Measurements from ENCODE around the gene ZBTB21.
A peak's percentile ranks its signal among the peaks of the same experiment; 100 is the strongest.
"Not testable (repeated sequence)": the region's sequence is repeated elsewhere in the genome, so short reads cannot be mapped to it uniquely, and the experiment has no call there.

ZBTB21 gene

GRCh38 chr21:42019101-42019605 is 9.0 kb upstream of the ZBTB21 start:
- DNase-seq (ENCODE audit: low read depth in 2 of 2) = no peak

GRCh38 chr21:42017022-42017421 is 6.9 kb upstream of the ZBTB21 start:
- DNase-seq (ENCODE audit: low read depth in 2 of 2) = no peak

- DNase-seq (ENCODE audit: low read depth in 2 of 2) = no peak
These were observed 6.3 kb upstream of the ZBTB21 start for GRCh38 chr21:42016364-42016985.

DNA sequence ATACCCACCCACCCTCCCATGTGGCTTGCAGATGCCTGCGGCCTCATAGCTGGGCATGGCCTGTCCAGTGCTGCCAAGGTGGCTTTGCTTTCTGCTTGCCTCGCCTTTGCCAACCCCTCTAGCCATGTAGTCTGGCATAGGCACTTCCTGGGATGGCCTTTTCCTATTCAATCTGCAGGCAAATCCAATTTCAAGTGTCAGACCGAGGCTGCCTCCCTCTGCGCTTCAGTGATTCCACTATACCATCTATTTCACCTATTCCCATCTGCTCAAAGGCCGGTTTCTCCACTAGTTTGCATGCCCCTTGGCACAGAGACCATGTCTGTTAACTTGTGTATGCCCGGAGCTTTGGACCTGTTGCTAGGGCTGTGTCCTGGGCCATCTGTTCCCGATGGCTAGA is 3.8 kb upstream of the ZBTB21 start:
- no peak for DNase-seq (ENCODE audit: low read depth in 2 of 2)

- DNase-seq (ENCODE audit: low read depth in 2 of 2) = no peak
These were observed 3.2 kb upstream of the ZBTB21 start for GRCh38 chr21:42013376-42013775.

DNA sequence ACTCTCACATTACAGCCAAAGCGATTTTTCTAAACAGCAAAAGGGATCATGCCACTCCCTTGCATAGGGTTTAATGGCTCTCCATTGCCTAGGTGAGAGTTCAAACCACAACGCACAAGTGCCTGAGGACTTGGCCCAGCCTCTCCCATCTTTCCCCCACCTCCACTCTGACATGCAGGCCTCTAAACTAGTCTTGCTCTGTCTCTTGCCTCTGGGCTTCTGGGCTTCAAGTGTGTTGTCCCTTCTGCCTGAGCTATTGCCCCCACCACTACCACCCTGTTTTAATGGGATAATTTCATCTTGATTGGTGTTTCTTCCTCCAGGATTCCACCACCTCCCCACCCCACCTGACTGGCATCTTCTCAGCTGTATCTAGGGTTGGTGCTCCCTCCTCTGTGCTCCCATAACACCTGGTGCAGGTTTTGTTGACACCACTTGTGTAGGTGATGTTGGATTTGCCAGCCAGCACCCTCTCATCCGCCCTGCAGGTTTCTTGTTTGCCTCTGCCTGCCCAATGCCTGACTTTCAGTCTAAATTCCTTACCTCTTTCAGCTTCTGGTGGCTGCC is 2.7 kb upstream of the ZBTB21 start:
- DNase-seq (ENCODE audit: low read depth in 2 of 2) = no peak

DNA sequence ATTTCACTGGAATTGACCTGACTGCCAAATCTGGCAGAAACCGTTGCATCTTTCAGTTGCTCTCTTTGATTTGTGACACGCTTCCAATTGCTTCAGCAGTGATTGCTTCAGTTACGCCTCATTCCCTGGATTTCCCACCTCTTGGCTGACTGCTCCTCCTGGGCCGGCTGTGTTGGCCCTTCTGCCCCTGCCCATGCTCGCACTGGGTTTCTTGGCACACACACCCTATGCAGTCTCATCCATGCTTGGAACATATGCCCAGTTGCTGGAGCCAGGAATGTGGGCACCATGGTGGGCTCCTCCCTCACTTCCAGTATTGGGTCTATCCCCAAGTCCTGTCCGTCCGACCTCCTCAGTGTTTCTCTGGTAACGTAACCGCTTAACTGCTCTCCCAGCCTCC is 2.2 kb upstream of the ZBTB21 start:
- DNase-seq (ENCODE audit: low read depth in 2 of 2) = no peak

DNA sequence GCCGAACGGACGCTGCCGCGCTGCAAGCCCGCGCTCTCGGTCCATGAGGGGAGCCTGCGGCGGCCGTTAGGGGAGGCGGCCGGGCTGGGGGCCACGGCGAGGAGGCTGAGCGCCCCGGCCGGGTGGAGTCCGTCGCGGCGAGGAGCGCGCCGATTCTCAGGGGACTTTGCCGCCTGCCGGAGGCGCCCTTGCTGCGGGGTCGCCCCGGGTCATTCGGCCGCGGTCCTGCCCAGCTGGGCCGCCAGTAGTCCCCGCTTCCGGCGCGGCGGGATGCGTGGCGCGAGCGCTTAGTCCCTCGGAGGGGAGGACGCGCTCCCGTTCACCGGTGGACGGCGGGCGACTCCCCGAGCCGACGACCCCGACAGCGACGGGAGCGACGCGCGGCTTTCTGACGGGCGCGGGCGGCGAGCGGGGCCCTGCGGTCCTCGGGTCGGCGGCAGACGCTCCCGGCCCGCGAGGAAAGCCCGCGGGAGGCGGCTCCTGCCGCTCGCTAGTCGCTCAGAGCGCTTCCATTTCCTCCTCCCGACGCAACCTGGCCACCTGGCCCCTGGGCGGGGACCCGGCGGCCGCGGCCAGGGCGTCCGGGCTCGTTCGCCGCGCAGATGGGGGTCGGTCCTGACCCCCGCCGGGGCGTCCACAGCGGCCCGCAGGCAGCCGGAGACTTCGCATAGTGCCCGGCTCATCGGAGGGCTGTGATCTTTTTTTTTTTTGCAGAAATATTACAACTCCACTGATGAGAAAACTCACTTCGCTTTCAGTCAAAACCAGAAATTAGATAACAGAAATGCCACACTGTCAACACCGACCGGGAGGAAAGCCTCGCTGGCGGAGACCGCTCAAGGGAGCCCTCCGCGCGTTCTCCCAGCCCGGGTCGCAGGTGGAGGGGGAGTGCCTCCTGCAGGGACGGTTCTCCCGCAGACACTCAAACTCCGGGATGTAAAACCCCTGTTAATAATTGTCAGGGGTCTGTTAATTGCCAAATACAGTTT is 641 bp upstream of the ZBTB21 start:
- DNase-seq (ENCODE audit: low read depth in 2 of 2) = peak in 1 of 2 donors; percentile 14

DNA sequence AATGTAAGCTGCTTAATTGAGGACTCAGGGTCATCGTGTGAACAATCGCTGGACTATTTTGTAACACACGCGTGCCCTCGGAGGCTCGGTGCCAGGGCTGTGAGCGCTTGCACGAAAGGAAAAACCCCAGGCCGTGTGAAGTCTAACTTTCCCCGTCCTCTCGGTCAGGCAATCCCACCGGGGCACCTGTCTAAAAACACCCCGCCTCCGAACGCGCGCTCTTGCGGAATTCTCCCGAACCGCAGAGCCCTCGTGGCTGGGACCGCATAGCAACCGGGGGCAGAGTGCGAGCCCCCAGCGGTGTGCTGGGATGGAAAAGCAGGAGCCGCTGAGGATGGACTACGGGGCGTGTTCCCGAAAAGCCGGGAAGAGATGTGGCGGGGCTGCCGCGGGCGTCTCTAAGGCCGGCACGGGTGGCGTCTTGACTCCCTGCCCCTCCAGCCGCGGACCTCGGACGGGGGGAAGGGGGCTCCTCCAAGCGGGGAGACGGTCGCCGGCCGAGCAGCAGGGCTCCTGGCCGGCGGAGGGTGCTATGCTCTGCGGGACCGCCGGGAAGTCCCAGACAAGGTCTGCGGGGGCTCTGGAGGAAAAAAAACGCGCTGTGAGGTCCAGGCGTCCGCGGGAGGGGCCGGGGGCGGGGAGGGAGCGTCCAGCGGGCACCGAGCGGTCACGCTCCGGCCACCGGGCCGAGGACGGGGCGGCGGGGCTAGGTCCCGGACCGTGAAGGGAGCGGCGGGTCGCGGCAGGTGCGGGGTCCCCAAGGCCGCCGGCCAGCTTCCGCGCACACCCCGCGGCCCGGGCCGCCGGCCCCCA is 936 bp downstream of the ZBTB21 start:
- peak in 1 of 2 donors; percentile 53 for DNase-seq (ENCODE audit: low read depth in 2 of 2)

GRCh38 chr21:42007356-42007940 is 2.7 kb downstream of the ZBTB21 start:
- DNase-seq (ENCODE audit: low read depth in 2 of 2) = no peak

- no peak for DNase-seq (ENCODE audit: low read depth in 2 of 2)
These were observed 3.4 kb downstream of the ZBTB21 start for GRCh38 chr21:42006765-42007164.

GRCh38 chr21:42004406-42005199 is 5.6 kb downstream of the ZBTB21 start:
- no peak for DNase-seq (ENCODE audit: low read depth in 2 of 2)

DNA sequence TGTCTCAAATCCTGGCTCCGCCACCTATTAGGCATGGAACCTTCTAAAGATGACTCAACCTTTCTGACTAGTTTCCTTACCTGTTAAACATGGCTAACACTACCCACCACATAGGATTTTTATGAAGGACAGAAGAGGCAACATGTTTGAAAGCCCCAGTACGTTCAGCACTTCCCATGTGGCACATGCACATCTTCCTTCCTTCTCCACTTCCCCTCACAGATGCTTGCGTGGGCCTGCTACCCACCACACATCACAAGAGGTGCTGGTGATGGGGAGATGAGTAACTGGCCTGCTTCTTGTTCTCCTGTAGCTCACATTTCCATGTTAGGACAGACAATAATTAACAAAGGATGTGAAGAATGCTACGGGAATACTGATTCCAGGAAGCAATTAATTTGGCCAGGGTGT is 7.1 kb downstream of the ZBTB21 start:
- DNase-seq (ENCODE audit: low read depth in 2 of 2) = no peak

GRCh38 chr21:42002421-42002958 is 7.7 kb downstream of the ZBTB21 start:
- peak; percentile 43 to 50 for DNase-seq (ENCODE audit: low read depth in 2 of 2)

DNA sequence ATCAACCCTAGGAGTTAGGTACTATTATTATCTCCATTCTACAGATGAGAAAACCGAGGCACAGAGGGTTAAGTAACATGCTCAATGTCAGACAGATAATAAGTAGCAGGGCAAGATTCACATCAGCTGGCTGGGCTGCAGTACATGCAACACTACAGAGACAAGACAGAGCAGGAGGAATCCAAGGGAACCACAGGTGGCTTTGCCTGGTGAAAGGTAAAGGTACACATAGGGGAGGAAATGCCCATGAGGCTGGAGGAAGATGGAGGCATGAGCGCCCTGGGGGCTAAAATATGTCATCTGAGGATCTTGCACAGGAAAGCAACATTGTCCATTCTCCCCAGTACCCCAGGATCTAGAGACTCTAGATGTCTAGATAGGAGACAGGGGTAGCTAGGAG is 8.4 kb downstream of the ZBTB21 start:
- DNase-seq (ENCODE audit: low read depth in 2 of 2) = no peak

GRCh38 chr21:42000908-42001307 is 9.3 kb downstream of the ZBTB21 start:
- DNase-seq (ENCODE audit: low read depth in 2 of 2) = no peak

DNA sequence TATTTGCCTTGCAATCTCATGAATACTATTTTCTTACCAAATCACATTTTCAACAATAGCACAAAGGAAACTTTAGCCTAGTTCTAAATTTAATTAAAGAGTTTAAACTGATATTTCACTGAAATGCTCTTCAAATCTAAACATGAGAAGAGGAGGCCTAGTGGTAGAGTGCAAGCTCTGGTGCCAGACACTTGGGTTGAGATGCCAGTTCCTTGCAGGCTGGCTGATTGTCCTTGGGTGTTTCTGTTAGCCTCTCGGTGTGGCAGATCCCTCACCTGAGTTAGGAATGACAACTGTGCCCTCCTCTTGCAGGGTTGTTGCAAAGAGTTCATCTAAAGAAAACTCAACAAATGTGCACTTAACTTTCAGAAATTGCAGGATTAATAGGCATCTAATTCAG is 12.5 kb downstream of the ZBTB21 start:
- no peak for DNase-seq (ENCODE audit: low read depth in 2 of 2)

GRCh38 chr21:41995577-41995976 is 14.6 kb downstream of the ZBTB21 start:
- no peak for DNase-seq (ENCODE audit: low read depth in 2 of 2)

- not testable (repeated sequence) for DNase-seq (ENCODE audit: low read depth in 2 of 2)
These were observed 15.5 kb downstream of the ZBTB21 start for GRCh38 chr21:41994613-41995012.

GRCh38 chr21:41993744-41994143 is 16.4 kb downstream of the ZBTB21 start:
- no peak for DNase-seq (ENCODE audit: low read depth in 2 of 2)

Measured in stimulated activated CD4-positive, alpha-beta T cell treated with anti-CD3 and anti-CD28 coated beads, Interleukin-1b, Interleukin-23, amount 100 ng/mL, for 1 hour (primary cell).